ENCODE results near the gene IGF2BP2.
A peak's percentile ranks its signal among the peaks of the same experiment; 100 is the strongest.
"Not testable (repeated sequence)": the region's sequence is repeated elsewhere in the genome, so short reads cannot be mapped to it uniquely, and the experiment has no call there.

IGF2BP2 gene

GRCh38 chr3:185825006-185825638 is at the start of gene IGF2BP2:
TSS of gene IGF2BP2 (minus strand) at chr3:185825042. CDS start at chr3:185824960, 82 bp downstream.
- peak in 1 of 2 donors; percentile 41 for DNase-seq (ENCODE audit: low read depth in 2 of 2)

- DNase-seq (ENCODE audit: low read depth in 2 of 2), result no peak
Measured at GRCh38 chr3:185874119-185874518, 49.3 kb upstream of the IGF2BP2 start.

- DNase-seq (ENCODE audit: low read depth in 2 of 2), result no peak
Measured at GRCh38 chr3:185867650-185868049, 42.8 kb upstream of the IGF2BP2 start.

- no peak for DNase-seq (ENCODE audit: low read depth in 2 of 2)
Measured at GRCh38 chr3:185866995-185867394, 42.2 kb upstream of the IGF2BP2 start.

- DNase-seq (ENCODE audit: low read depth in 2 of 2), result no peak
Measured at GRCh38 chr3:185866555-185866954, 41.7 kb upstream of the IGF2BP2 start.

GRCh38 chr3:185865247-185865646 is 40.4 kb upstream of the IGF2BP2 start:
- no peak for DNase-seq (ENCODE audit: low read depth in 2 of 2)

GRCh38 chr3:185864767-185865166 is 39.9 kb upstream of the IGF2BP2 start:
- DNase-seq (ENCODE audit: low read depth in 2 of 2), result no peak

GRCh38 chr3:185862920-185863319 is 38.1 kb upstream of the IGF2BP2 start:
- DNase-seq (ENCODE audit: low read depth in 2 of 2), result no peak

- DNase-seq (ENCODE audit: low read depth in 2 of 2), result no peak
Measured at GRCh38 chr3:185859294-185859972, 34.6 kb upstream of the IGF2BP2 start.

- no peak for DNase-seq (ENCODE audit: low read depth in 2 of 2)
Measured at GRCh38 chr3:185858502-185859225, 33.8 kb upstream of the IGF2BP2 start.

GRCh38 chr3:185857208-185857607 is 32.4 kb upstream of the IGF2BP2 start:
- DNase-seq (ENCODE audit: low read depth in 2 of 2), result no peak

GRCh38 chr3:185856652-185857051 is 31.8 kb upstream of the IGF2BP2 start:
- no peak for DNase-seq (ENCODE audit: low read depth in 2 of 2)

- not testable (repeated sequence) for DNase-seq (ENCODE audit: low read depth in 2 of 2)
Measured at GRCh38 chr3:185853771-185854170, 28.9 kb upstream of the IGF2BP2 start.

GRCh38 chr3:185852635-185853034 is 27.8 kb upstream of the IGF2BP2 start:
- no peak for DNase-seq (ENCODE audit: low read depth in 2 of 2)

GRCh38 chr3:185851959-185852358 is 27.1 kb upstream of the IGF2BP2 start:
- DNase-seq (ENCODE audit: low read depth in 2 of 2), result no peak

- no peak for DNase-seq (ENCODE audit: low read depth in 2 of 2)
Measured at GRCh38 chr3:185851046-185851445, 26.2 kb upstream of the IGF2BP2 start.

- DNase-seq (ENCODE audit: low read depth in 2 of 2), result no peak
Measured at GRCh38 chr3:185847506-185847905, 22.7 kb upstream of the IGF2BP2 start.

- DNase-seq (ENCODE audit: low read depth in 2 of 2), result no peak
Measured at GRCh38 chr3:185846037-185846436, 21.2 kb upstream of the IGF2BP2 start.

- DNase-seq (ENCODE audit: low read depth in 2 of 2), result no peak
Measured at GRCh38 chr3:185844051-185844450, 19.2 kb upstream of the IGF2BP2 start.

GRCh38 chr3:185843635-185844034 is 18.8 kb upstream of the IGF2BP2 start:
- no peak for DNase-seq (ENCODE audit: low read depth in 2 of 2)

GRCh38 chr3:185843126-185843525 is 18.3 kb upstream of the IGF2BP2 start:
- DNase-seq (ENCODE audit: low read depth in 2 of 2), result no peak

GRCh38 chr3:185842241-185842640 is 17.4 kb upstream of the IGF2BP2 start:
- DNase-seq (ENCODE audit: low read depth in 2 of 2), result no peak

Measured in stimulated activated CD4-positive, alpha-beta T cell treated with anti-CD3 and anti-CD28 coated beads, Interleukin-1b, Interleukin-23, amount 100 ng/mL, for 4 hours (primary cell).